Fibroblast of mammary gland (primary cell): ENCODE results near the gene MEF2A.

ENCODE experiments used
- DNase-seq: peaks from one replicate; pipeline ENCODE4 v3.0.0-alpha.2; 2010; ENCODE audit warnings: low read depth
- H3K4me3 ChIP-seq: 2 replicates; pipeline ENCODE4 v1.5.1; 2011; ENCODE audit warnings: low read depth, mild to moderate bottlenecking, low read length, moderate library complexity; ENCODE audit not compliant: control insufficient read depth
- TF ChIP-seq, protein P1 (sequence below): conservative IDR thresholded peaks from 2 replicates; pipeline ENCODE4 v1.5.1; 2011; ENCODE audit warnings: low read depth, low read length, inconsistent platforms; ENCODE audit not compliant: control insufficient read depth, insufficient read depth

MEF2A gene

DNA sequence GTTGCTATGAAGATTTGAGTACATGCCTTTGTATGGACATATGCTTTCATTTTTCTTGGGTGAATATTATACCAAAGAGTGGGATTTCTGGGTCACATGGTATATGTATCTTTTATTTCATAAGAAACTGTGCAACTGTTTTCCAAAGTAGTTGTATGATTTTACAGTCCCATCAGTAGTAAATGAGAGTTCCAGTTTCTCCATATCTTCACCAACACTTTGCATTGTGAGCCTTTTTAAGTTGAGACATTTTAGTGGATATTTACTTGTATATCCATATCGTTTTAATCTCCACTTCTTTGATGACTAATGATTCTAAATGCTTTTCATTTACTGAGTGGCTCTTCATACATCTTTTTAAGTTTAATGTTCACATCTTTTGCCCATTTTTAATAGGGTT lies 20.3 kb downstream of the MEF2A start:
- no peak overlapping the region for H3K4me3 ChIP-seq
- TF ChIP-seq, protein P1, sequence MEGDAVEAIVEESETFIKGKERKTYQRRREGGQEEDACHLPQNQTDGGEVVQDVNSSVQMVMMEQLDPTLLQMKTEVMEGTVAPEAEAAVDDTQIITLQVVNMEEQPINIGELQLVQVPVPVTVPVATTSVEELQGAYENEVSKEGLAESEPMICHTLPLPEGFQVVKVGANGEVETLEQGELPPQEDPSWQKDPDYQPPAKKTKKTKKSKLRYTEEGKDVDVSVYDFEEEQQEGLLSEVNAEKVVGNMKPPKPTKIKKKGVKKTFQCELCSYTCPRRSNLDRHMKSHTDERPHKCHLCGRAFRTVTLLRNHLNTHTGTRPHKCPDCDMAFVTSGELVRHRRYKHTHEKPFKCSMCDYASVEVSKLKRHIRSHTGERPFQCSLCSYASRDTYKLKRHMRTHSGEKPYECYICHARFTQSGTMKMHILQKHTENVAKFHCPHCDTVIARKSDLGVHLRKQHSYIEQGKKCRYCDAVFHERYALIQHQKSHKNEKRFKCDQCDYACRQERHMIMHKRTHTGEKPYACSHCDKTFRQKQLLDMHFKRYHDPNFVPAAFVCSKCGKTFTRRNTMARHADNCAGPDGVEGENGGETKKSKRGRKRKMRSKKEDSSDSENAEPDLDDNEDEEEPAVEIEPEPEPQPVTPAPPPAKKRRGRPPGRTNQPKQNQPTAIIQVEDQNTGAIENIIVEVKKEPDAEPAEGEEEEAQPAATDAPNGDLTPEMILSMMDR, result no peak
- DNase-seq, result no peak

DNA sequence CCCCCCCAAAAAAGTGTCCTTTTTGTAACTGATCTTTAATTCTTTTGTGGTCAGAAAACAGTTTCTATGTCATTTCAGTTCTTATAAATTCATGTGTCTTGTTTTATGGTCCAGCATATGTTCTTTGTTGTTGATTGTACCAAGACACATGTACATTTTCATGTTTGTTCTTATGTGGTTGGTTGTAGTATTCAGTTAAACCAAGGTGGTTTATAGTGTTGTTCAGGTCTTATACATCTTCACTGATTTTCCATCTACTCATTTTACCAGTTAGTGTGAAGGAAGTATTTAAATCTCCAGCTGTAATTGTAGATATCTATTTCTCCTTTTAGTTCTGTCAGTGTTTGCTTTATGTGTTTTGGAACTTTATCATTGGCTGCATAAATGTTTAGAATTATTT lies 24.0 kb downstream of the MEF2A start:
- H3K4me3 ChIP-seq, result no peak overlapping the region
- TF ChIP-seq, protein P1, result no peak
- no peak for DNase-seq

DNA sequence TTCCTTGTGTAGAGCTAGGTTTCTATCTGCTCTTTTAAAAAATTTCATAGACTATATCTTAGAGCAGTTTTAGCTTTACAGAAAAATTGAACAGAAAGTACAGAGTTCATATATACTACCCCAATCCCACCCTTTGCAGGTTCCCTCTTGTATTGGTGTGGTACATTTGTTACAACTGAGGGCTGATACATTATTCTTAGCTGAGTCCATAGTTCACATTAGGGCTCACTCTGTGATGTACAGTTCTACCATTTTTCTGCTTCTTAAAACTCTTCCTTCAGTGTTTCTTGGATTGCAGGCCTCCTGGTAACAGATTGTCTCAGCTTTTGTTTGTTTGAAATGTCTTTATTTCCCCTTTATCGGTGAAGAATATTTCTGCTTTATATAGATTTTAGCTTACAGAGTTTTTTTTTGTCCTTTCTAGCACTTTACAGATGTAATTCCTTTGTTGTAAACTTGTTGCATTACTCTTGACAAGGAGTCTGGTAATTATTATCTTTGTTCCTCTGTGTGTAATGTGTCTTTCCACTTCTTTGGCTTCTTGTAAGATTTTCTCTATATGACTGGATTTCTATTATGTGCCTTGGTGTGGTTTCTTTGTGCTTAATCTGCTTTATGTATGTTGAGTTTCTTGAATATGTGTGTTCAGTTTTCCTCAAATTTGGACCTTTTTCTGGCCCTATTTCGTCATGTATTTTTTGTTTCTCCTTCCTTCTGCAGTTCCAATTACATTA lies 25.3 kb downstream of the MEF2A start:
- TF ChIP-seq, protein P1, result no peak
- DNase-seq, result no peak
- no peak overlapping the region for H3K4me3 ChIP-seq

DNA sequence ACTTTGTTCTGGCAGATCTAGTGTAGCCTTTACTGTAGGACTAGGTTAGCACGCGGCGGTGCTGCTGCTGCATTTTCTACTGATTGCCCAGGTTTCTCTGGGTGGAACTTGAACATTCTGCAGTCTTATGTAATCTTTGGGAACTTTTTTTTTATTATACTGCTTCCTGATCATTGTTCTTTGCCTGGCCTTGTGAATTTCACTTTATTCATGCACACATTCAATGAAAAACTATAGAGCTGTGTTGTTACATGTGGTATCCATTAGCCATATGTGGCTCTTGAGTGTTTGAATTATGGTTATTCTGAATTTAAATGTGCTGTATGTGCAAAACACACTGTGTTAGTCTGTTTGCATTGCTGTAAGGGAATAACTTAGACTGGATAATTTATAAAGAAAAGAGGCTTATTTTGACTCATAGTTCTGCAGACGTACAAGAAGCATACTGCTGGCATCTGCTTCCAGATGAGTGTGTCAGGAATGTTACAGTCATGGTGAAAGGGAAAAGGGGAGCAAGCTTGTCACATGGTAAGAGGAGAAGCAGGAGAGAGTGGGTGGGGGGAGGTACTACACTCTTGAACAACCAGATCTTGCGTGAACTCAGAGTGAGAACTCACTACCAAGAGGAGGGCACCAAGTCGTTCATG lies 26.5 kb downstream of the MEF2A start:
- TF ChIP-seq, protein P1, result no peak
- peak; percentile 88 for DNase-seq
- H3K4me3 ChIP-seq, result no peak overlapping the region

DNA sequence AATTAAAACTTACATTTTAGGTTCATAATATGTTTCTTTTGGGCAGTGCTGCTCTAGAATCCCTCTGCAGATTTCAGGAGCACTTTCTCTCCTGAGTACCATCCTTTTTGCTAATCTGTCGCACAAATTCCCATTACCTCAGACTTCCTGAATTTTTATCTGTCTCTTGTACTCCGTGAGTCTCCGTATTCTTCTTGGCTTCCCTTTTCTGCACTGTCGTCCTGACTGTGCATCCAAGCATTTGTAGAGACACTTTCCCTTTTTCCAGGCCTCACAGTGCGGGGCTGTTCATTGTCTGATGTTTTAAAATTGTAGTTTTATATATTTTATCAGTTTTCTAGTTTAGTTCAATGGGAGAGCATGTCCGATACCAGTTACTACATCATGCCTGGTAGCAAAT lies 27.3 kb downstream of the MEF2A start:
- no peak for DNase-seq
- TF ChIP-seq, protein P1, result no peak
- no peak overlapping the region for H3K4me3 ChIP-seq

DNA sequence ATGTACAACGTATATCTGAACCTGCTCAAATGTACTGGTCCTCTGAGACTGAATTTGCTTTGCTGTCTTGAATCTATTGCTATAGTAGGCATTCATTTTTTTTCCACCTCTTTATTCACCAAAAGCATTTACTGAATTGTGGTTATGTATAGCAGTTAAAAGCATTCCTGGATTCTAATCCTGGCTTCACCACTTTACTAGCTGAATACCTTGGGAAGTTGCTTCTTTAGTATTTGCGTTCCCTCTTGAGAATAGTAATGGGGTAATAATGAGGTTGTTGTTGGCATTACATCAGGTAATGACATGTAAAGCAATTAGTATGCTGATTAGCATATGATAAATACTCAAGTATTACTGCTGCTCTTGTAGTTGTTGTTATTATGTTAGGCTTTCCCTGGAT lies 29.1 kb downstream of the MEF2A start:
- TF ChIP-seq, protein P1, result no peak
- no peak for DNase-seq
- no peak overlapping the region for H3K4me3 ChIP-seq
